GM19025 (cell line): ENCODE data around the gene OTUD5.
A peak's percentile ranks its signal among the peaks of the same experiment; 100 is the strongest.
"Not testable (repeated sequence)": the region's sequence is repeated elsewhere in the genome, so short reads cannot be mapped to it uniquely, and the experiment has no call there.

ENCODE experiments used
- ATAC-seq: cut with Tn5 transposase; IDR thresholded peaks from one replicate; pipeline ENCODE4 v1.9.1; 2021; ENCODE audit warnings: mild to moderate bottlenecking, low read depth, moderate library complexity; ENCODE audit not compliant: unreplicated experiment

OTUD5 gene

GRCh38 chrX:48957477-48957826 is at the start of gene OTUD5:
OTUD5 (minus strand) TSS chrX:48957607; CDS start chrX:48957570, 37 bp downstream.
- peak; percentile 26 for ATAC-seq

GRCh38 chrX:49003696-49004095 is 46.3 kb upstream of the OTUD5 start:
- no peak for ATAC-seq

GRCh38 chrX:49002091-49002935 is 44.9 kb upstream of the OTUD5 start, which contains the start of gene GRIPAP1:
GRIPAP1 (minus strand) TSS chrX:49002264; CDS start chrX:49002229, 35 bp downstream.
- peak; percentile 80 for ATAC-seq

GRCh38 chrX:49001521-49002090 is 44.2 kb upstream of the OTUD5 start:
- peak; percentile 9 for ATAC-seq

GRCh38 chrX:49000636-49001035 is 43.2 kb upstream of the OTUD5 start:
- no peak for ATAC-seq

GRCh38 chrX:48999030-48999429 is 41.6 kb upstream of the OTUD5 start:
- ATAC-seq: no peak

- ATAC-seq: no peak
Observed at GRCh38 chrX:48998391-48998790, 41.0 kb upstream of the OTUD5 start.

GRCh38 chrX:48997865-48998264 is 40.5 kb upstream of the OTUD5 start:
- no peak for ATAC-seq

GRCh38 chrX:48997455-48997854 is 40.0 kb upstream of the OTUD5 start:
- no peak for ATAC-seq

GRCh38 chrX:48996969-48997368 is 39.6 kb upstream of the OTUD5 start:
- no peak for ATAC-seq

- ATAC-seq: no peak
Observed at GRCh38 chrX:48992341-48992740, 34.9 kb upstream of the OTUD5 start.

GRCh38 chrX:48989483-48989882 is 32.1 kb upstream of the OTUD5 start:
- ATAC-seq: no peak

GRCh38 chrX:48983896-48984295 is 26.5 kb upstream of the OTUD5 start:
- no peak for ATAC-seq

- no peak for ATAC-seq
Observed at GRCh38 chrX:48983081-48983480, 25.7 kb upstream of the OTUD5 start.

- ATAC-seq: no peak
Observed at GRCh38 chrX:48981178-48981577, 23.8 kb upstream of the OTUD5 start.

GRCh38 chrX:48980341-48980740 is 22.9 kb upstream of the OTUD5 start:
- not testable (repeated sequence) for ATAC-seq

GRCh38 chrX:48978226-48978625 is 20.8 kb upstream of the OTUD5 start:
- no peak for ATAC-seq

GRCh38 chrX:48976086-48976485 is 18.7 kb upstream of the OTUD5 start:
- ATAC-seq: no peak

- ATAC-seq: no peak
Observed at GRCh38 chrX:48975541-48975940, 18.1 kb upstream of the OTUD5 start.

- ATAC-seq: no peak
Observed at GRCh38 chrX:48975041-48975440, 17.6 kb upstream of the OTUD5 start.

GRCh38 chrX:48974574-48974973 is 17.2 kb upstream of the OTUD5 start:
- ATAC-seq: no peak

- no peak for ATAC-seq
Observed at GRCh38 chrX:48974033-48974432, 16.6 kb upstream of the OTUD5 start.
